HepG2 (cell line): ENCODE measurements around the gene GTPBP6. TPM values are rescaled to one million over a fixed set of nuclear protein-coding genes. Genes with fewer than 3 reads are reported as not detected.

Experiments used
- FOXC1 ChIP-seq: sonication (generic); formaldehyde crosslinking; IDR thresholded peaks from 2 replicates; pipeline ENCODE4 v1.8.0; 2022; ENCODE audit warnings: mild to moderate bottlenecking, missing genetic modification reagents, borderline replicate concordance
- IRX3 ChIP-seq: sonication (generic); formaldehyde crosslinking; IDR thresholded peaks from 2 replicates; pipeline ENCODE4 v1.8.1; 2023; ENCODE audit warnings: mild to moderate bottlenecking, low read depth, missing genetic modification reagents, borderline replicate concordance
- JDP2 ChIP-seq: sonication (generic); formaldehyde crosslinking; IDR thresholded peaks from 2 replicates; pipeline ENCODE4 v1.8.1; 2022; ENCODE audit warnings: missing genetic modification reagents, borderline replicate concordance
- KLF16 ChIP-seq, 2 experiments: sonication (generic) in 1 of 2; formaldehyde crosslinking in 1 of 2; IDR thresholded peaks; 2 replicates each; pipeline versions ENCODE4 v1.6.1 to v1.8.0; 2016 to 2023; ENCODE audit warnings: missing genetic modification reagents in 2 of 2, missing compliant biosample characterization in 1 of 2
- RAD51 ChIP-seq: fragments of 450-650 bp; IDR thresholded peaks from 2 replicates; pipeline ENCODE4 v1.6.1; 2016; ENCODE audit warnings: borderline replicate concordance
- ZFP36L1 ChIP-seq: sonication (generic); formaldehyde crosslinking; IDR thresholded peaks from 2 replicates; pipeline ENCODE4 v1.8.0; 2022; ENCODE audit warnings: mild to moderate bottlenecking, missing genetic modification reagents, moderate library complexity
- ZNF24 ChIP-seq: fragments of 450-650 bp; IDR thresholded peaks from 2 replicates; pipeline ENCODE4 v1.6.1; 2017; ENCODE audit warnings: antibody characterized with exemption, mild to moderate bottlenecking
- ZNF432 ChIP-seq: sonication (generic); formaldehyde crosslinking; IDR thresholded peaks from 2 replicates; pipeline ENCODE4 v1.5.0; 2020; ENCODE audit warnings: missing genetic modification reagents, mild to moderate bottlenecking, borderline replicate concordance
- ZNF484 ChIP-seq: sonication (generic); formaldehyde crosslinking; IDR thresholded peaks from 2 replicates; pipeline ENCODE4 v1.5.1; 2020; ENCODE audit warnings: mild to moderate bottlenecking, low read depth, missing genetic modification reagents, borderline replicate concordance
- polyA plus RNA-seq, 8 experiments: library from polyadenylated mRNA; depleted of rRNA in 3 of 8; stranded (reverse) in 7 of 8; unstranded in 1 of 8; fragments of >200 nt; fragmentation: Illumina TruSeq in 4 of 8; extraction: Trizol in 4 of 8; gene quantifications; 2 replicates each; pipeline versions ENCODE4 v1.2.1 to v1.2.3, GENCODE V29; 2011 to 2016; ENCODE audit warnings: low read depth in 4 of 8, missing spikeins in 1 of 8, mixed read lengths in 1 of 8; ENCODE audit not compliant: insufficient read depth in 1 of 8
- total RNA-seq, 5 experiments: library from RNA; depleted of rRNA; stranded (reverse); fragments of >200 nt; fragmentation: Illumina TruSeq; extraction: Trizol; gene quantifications; 2 replicates each; pipeline ENCODE4 v1.2.3, GENCODE V29; 2016; ENCODE audit warnings: low read depth in 1 of 5
- TF ChIP-seq, protein P1 (sequence below): IDR thresholded peaks from 2 replicates; pipeline ENCODE4 v1.6.1; 2016
- TF ChIP-seq, protein P2 (sequence below): sonication (generic); formaldehyde crosslinking; IDR thresholded peaks from 2 replicates; pipeline ENCODE4; 2020; ENCODE audit warnings: missing genetic modification reagents, mild to moderate bottlenecking, borderline replicate concordance
- TF ChIP-seq, protein P3 (sequence below): sonication (generic); formaldehyde crosslinking; IDR thresholded peaks from 2 replicates; pipeline ENCODE4 v1.8.1; 2023; ENCODE audit warnings: mild to moderate bottlenecking, missing genetic modification reagents
- TF ChIP-seq, protein P4 (sequence below): sonication (generic); formaldehyde crosslinking; conservative IDR thresholded peaks from 2 replicates; pipeline ENCODE4 v1.8.0; 2022; ENCODE audit warnings: low read depth, missing genetic modification reagents
- TF ChIP-seq, protein P5 (sequence below): sonication (generic); formaldehyde crosslinking; IDR thresholded peaks from 2 replicates; pipeline ENCODE4 v1.5.0; 2020; ENCODE audit warnings: missing genetic modification reagents
- TF ChIP-seq, protein P6 (sequence below), 2 experiments: sonication (generic) in 1 of 2; formaldehyde crosslinking in 1 of 2; IDR thresholded peaks; 2 replicates each; pipeline versions ENCODE4 v1.5.1 to v1.6.1; 2011 to 2020; ENCODE audit warnings: borderline replicate concordance in 1 of 2, low read depth in 1 of 2, low read length in 1 of 2, mild to moderate bottlenecking in 1 of 2, missing genetic modification reagents in 1 of 2, moderate library complexity in 1 of 2
- TF ChIP-seq, protein P7 (sequence below): IDR thresholded peaks from 2 replicates; pipeline ENCODE4 v1.6.1; 2016; ENCODE audit warnings: mild to moderate bottlenecking

GTPBP6 gene
- total and polyA plus RNA-seq, 2 of the 13 experiments (the other 11 are each of a cell fraction or from before 2014, with no cell fraction given) = 20.2 to 39.6 TPM

DNA sequence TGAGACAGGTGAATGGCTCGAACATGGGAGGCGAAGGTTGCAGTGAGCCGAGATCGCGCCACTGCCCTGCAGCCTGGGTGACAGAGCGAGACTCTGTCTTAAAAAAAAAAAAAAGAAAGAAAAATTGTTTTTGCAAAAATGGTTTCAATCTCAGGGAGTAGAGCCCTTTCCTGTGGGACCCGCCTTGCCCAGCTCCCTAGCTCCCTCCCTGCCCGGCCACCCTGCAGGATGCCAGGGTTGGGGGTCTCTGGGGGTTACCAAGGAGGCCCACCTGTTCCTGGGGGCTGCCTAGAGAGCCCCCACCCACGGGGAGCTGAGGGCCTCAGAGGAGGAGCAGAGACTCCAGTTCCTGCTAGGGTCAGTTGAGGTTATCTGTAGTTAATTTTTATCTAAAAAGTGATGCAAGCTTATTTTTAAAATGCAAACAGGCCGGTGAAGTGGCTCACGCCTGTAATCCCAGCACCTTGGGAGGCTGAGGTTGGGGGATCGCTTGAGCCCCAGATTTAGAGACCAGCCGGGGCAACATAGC, 56.2 kb downstream of the GTPBP6 start (continued):
- TF ChIP-seq, protein P1, sequence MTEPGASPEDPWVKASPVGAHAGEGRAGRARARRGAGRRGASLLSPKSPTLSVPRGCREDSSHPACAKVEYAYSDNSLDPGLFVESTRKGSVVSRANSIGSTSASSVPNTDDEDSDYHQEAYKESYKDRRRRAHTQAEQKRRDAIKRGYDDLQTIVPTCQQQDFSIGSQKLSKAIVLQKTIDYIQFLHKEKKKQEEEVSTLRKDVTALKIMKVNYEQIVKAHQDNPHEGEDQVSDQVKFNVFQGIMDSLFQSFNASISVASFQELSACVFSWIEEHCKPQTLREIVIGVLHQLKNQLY (CRISPR knock-in tag) = 0 out of 2 replicates have a peak, but pooled peaks have one; percentile 14
- 0 out of 4 replicates have a peak, but pooled peaks of 1 of the 2 experiments have one; percentile 39 for TF ChIP-seq KLF16 (CRISPR knock-in tag; IDR thresholded peaks at IDR 0.05)
- TF ChIP-seq, protein P2, sequence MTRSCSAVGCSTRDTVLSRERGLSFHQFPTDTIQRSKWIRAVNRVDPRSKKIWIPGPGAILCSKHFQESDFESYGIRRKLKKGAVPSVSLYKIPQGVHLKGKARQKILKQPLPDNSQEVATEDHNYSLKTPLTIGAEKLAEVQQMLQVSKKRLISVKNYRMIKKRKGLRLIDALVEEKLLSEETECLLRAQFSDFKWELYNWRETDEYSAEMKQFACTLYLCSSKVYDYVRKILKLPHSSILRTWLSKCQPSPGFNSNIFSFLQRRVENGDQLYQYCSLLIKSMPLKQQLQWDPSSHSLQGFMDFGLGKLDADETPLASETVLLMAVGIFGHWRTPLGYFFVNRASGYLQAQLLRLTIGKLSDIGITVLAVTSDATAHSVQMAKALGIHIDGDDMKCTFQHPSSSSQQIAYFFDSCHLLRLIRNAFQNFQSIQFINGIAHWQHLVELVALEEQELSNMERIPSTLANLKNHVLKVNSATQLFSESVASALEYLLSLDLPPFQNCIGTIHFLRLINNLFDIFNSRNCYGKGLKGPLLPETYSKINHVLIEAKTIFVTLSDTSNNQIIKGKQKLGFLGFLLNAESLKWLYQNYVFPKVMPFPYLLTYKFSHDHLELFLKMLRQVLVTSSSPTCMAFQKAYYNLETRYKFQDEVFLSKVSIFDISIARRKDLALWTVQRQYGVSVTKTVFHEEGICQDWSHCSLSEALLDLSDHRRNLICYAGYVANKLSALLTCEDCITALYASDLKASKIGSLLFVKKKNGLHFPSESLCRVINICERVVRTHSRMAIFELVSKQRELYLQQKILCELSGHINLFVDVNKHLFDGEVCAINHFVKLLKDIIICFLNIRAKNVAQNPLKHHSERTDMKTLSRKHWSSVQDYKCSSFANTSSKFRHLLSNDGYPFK (CRISPR knock-in tag) = no peak
- no peak for TF ChIP-seq ZNF24
- TF ChIP-seq, protein P3, sequence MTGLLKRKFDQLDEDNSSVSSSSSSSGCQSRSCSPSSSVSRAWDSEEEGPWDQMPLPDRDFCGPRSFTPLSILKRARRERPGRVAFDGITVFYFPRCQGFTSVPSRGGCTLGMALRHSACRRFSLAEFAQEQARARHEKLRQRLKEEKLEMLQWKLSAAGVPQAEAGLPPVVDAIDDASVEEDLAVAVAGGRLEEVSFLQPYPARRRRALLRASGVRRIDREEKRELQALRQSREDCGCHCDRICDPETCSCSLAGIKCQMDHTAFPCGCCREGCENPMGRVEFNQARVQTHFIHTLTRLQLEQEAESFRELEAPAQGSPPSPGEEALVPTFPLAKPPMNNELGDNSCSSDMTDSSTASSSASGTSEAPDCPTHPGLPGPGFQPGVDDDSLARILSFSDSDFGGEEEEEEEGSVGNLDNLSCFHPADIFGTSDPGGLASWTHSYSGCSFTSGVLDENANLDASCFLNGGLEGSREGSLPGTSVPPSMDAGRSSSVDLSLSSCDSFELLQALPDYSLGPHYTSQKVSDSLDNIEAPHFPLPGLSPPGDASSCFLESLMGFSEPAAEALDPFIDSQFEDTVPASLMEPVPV = no peak
- TF ChIP-seq JDP2 = no peak
- TF ChIP-seq, protein P4, sequence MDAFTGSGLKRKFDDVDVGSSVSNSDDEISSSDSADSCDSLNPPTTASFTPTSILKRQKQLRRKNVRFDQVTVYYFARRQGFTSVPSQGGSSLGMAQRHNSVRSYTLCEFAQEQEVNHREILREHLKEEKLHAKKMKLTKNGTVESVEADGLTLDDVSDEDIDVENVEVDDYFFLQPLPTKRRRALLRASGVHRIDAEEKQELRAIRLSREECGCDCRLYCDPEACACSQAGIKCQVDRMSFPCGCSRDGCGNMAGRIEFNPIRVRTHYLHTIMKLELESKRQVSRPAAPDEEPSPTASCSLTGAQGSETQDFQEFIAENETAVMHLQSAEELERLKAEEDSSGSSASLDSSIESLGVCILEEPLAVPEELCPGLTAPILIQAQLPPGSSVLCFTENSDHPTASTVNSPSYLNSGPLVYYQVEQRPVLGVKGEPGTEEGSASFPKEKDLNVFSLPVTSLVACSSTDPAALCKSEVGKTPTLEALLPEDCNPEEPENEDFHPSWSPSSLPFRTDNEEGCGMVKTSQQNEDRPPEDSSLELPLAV (CRISPR knock-in tag) = no peak
- TF ChIP-seq IRX3 (CRISPR knock-in tag) = no peak
- TF ChIP-seq, protein P5, sequence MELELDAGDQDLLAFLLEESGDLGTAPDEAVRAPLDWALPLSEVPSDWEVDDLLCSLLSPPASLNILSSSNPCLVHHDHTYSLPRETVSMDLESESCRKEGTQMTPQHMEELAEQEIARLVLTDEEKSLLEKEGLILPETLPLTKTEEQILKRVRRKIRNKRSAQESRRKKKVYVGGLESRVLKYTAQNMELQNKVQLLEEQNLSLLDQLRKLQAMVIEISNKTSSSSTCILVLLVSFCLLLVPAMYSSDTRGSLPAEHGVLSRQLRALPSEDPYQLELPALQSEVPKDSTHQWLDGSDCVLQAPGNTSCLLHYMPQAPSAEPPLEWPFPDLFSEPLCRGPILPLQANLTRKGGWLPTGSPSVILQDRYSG = no peak
- no peak for TF ChIP-seq RAD51
- TF ChIP-seq ZNF432 (CRISPR knock-in tag) = no peak
- no peak for TF ChIP-seq ZFP36L1 (CRISPR knock-in tag)
- TF ChIP-seq, protein P6, sequence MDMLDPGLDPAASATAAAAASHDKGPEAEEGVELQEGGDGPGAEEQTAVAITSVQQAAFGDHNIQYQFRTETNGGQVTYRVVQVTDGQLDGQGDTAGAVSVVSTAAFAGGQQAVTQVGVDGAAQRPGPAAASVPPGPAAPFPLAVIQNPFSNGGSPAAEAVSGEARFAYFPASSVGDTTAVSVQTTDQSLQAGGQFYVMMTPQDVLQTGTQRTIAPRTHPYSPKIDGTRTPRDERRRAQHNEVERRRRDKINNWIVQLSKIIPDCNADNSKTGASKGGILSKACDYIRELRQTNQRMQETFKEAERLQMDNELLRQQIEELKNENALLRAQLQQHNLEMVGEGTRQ (IDR thresholded peaks at IDR 0.05; ENCODE audit: low read depth, low read length) = no peak
- TF ChIP-seq, protein P6 (CRISPR knock-in tag; IDR thresholded peaks at IDR 0.05; ENCODE audit: borderline replicate concordance) = no peak
- TF ChIP-seq FOXC1 (CRISPR knock-in tag) = no peak
- TF ChIP-seq ZNF484 (CRISPR knock-in tag) = no peak
- TF ChIP-seq, protein P7, sequence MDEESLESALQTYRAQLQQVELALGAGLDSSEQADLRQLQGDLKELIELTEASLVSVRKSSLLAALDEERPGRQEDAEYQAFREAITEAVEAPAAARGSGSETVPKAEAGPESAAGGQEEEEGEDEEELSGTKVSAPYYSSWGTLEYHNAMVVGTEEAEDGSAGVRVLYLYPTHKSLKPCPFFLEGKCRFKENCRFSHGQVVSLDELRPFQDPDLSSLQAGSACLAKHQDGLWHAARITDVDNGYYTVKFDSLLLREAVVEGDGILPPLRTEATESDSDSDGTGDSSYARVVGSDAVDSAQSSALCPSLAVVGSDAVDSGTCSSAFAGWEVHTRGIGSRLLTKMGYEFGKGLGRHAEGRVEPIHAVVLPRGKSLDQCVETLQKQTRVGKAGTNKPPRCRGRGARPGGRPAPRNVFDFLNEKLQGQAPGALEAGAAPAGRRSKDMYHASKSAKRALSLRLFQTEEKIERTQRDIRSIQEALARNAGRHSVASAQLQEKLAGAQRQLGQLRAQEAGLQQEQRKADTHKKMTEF = no peak; the same call in 1 of the 2 replicates
